HG03521 (cell line): ENCODE results near the gene PLK2.

Experiments used
- ATAC-seq: cut with Tn5 transposase; IDR thresholded peaks from one replicate; pipeline ENCODE4 v1.9.1; 2021; ENCODE audit warnings: mild to moderate bottlenecking, moderate library complexity; ENCODE audit not compliant: unreplicated experiment

Gene PLK2

GRCh38 chr5:58481066-58481676, 21.3 kb upstream of the PLK2 start:
- ATAC-seq: no peak

- no peak for ATAC-seq
These were observed 18.0 kb upstream of the PLK2 start for GRCh38 chr5:58477760-58478376.

- ATAC-seq: no peak
These were observed 15.5 kb upstream of the PLK2 start for GRCh38 chr5:58475404-58475803.

GRCh38 chr5:58469896-58470295, 10.0 kb upstream of the PLK2 start:
- no peak for ATAC-seq

GRCh38 chr5:58466939-58467338, 7.1 kb upstream of the PLK2 start:
- ATAC-seq: peak; percentile 97

GRCh38 chr5:58462623-58463230, 2.8 kb upstream of the PLK2 start:
- no peak for ATAC-seq

- no peak for ATAC-seq
These were observed 2.3 kb upstream of the PLK2 start for GRCh38 chr5:58462154-58462553.

- peak; percentile 67 for ATAC-seq
These were observed 923 bp upstream of the PLK2 start for GRCh38 chr5:58460732-58461286.

GRCh38 chr5:58459146-58460001, 512 bp downstream of the PLK2 start:
- peak; percentile 1 for ATAC-seq

- no peak for ATAC-seq
These were observed 1.1 kb downstream of the PLK2 start for GRCh38 chr5:58458743-58459145.

- no peak for ATAC-seq
These were observed 1.6 kb downstream of the PLK2 start for GRCh38 chr5:58458141-58458742.

- no peak for ATAC-seq
These were observed 2.8 kb downstream of the PLK2 start for GRCh38 chr5:58457050-58457449.

GRCh38 chr5:58456486-58456885, 3.4 kb downstream of the PLK2 start:
- ATAC-seq: no peak

- no peak for ATAC-seq
These were observed 3.9 kb downstream of the PLK2 start for GRCh38 chr5:58456026-58456425.

GRCh38 chr5:58455480-58455879, 4.4 kb downstream of the PLK2 start:
- no peak for ATAC-seq

- no peak for ATAC-seq
These were observed 4.8 kb downstream of the PLK2 start for GRCh38 chr5:58455066-58455465.

- no peak for ATAC-seq
These were observed 5.9 kb downstream of the PLK2 start for GRCh38 chr5:58454025-58454424.

GRCh38 chr5:58453306-58453705, 6.6 kb downstream of the PLK2 start:
- no peak for ATAC-seq

- ATAC-seq: no peak
These were observed 7.2 kb downstream of the PLK2 start for GRCh38 chr5:58452566-58453258.
